Measurements from ENCODE around the gene DEPDC5.
"Not testable (repeated sequence)": the region's sequence is repeated elsewhere in the genome, so short reads cannot be mapped to it uniquely, and the experiment has no call there.

DNA sequence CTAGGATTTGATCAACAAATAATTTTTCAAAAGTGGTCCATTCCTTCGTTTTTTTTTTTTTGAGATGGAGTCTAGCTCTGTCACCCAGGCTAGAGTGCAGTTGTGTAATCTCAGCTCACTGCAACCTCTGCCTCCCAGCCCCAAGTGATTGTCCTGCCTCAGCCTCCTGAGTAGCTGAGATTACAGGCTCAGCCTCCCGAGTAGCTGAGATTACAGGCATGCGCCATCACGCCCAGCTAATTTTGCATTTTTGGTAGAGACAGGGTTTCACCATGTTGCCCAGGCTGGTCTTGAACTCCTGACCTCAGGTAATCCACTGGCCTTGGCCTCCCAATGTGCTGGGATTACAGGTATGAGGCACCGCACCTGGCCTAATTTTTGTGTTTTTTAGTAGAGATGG lies 5.0 kb downstream of the DEPDC5 start:
- TF ChIP-seq, protein P1, sequence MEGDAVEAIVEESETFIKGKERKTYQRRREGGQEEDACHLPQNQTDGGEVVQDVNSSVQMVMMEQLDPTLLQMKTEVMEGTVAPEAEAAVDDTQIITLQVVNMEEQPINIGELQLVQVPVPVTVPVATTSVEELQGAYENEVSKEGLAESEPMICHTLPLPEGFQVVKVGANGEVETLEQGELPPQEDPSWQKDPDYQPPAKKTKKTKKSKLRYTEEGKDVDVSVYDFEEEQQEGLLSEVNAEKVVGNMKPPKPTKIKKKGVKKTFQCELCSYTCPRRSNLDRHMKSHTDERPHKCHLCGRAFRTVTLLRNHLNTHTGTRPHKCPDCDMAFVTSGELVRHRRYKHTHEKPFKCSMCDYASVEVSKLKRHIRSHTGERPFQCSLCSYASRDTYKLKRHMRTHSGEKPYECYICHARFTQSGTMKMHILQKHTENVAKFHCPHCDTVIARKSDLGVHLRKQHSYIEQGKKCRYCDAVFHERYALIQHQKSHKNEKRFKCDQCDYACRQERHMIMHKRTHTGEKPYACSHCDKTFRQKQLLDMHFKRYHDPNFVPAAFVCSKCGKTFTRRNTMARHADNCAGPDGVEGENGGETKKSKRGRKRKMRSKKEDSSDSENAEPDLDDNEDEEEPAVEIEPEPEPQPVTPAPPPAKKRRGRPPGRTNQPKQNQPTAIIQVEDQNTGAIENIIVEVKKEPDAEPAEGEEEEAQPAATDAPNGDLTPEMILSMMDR (IDR thresholded peaks at IDR 0.05) = not testable (repeated sequence)
- not testable (repeated sequence) for TF ChIP-seq POLR2AphosphoS5 (IDR thresholded peaks at IDR 0.05)
